ENCODE measurements around the gene UBE2F. TPM values are rescaled to one million over a fixed set of nuclear protein-coding genes. Genes with fewer than 3 reads are reported as not detected.

UBE2F gene
- total RNA-seq, 2 donors from 2014 or later = 58.3 to 59.2 TPM

GRCh38 chr2:237977380-237977779, 10.6 kb downstream of the UBE2F start:
- H3K4me3 ChIP-seq (ENCODE audit: low read length) = no peak overlapping the region
- no peaks in the 10 kb centered on the region for H3K4me1 ChIP-seq (ENCODE audit: control insufficient read depth, insufficient read depth, low read length)
- no peaks in the 10 kb centered on the region for H3K9me3 ChIP-seq (ENCODE audit: control insufficient read depth, low read length)
- peak overlapping the region; percentile 69 for H3K27ac Mint-ChIP-seq
- no peaks in the 10 kb centered on the region for H3K9me3 Mint-ChIP-seq
- no peak for DNase-seq
- H3K36me3 ChIP-seq (ENCODE audit: control insufficient read depth, insufficient read depth, low read length) = peaks cover 21% of the 10 kb centered on the region
- H3K27me3 ChIP-seq (ENCODE audit: control insufficient read depth, insufficient read depth, low read length, poor library complexity, severe bottlenecking) = no peaks in the 10 kb centered on the region
- no peak for TF ChIP-seq CTCF (conservative IDR thresholded peaks at IDR 0.05)
- H3K27me3 Mint-ChIP-seq (ENCODE audit: insufficient read depth) = no peaks in the 10 kb centered on the region
- peaks cover 23% of the 10 kb centered on the region for H3K4me1 Mint-ChIP-seq
- H3K9ac ChIP-seq (ENCODE audit: extremely low read depth, low read length, poor library complexity, severe bottlenecking) = no peak overlapping the region
- H3K36me3 Mint-ChIP-seq (ENCODE audit: low read depth) = peaks cover 26% of the 10 kb centered on the region
- H3K4me3 Mint-ChIP-seq = no peak overlapping the region
- WGBS, 2 experiments (ENCODE audit: insufficient coverage in 1 of 2, insufficient read length in 1 of 2) = 96 to 100% methylated on average over 1 to 2 of the region's 2 CpGs
- no peak overlapping the region for H3K27ac ChIP-seq (ENCODE audit: low read depth, low read length)

GRCh38 chr2:237978058-237978712, 11.4 kb downstream of the UBE2F start:
- Mint-ChIP-seq H3K9me3 (no peaks in the 10 kb centered on the region), H3K4me3 (no peak overlapping the region), H3K27ac (peak overlapping the region; percentile 69), H3K36me3 (ENCODE audit: low read depth) (peaks cover 24% of the 10 kb centered on the region), H3K4me1 (peaks cover 23% of the 10 kb centered on the region), H3K27me3 (ENCODE audit: insufficient read depth) (no peaks in the 10 kb centered on the region)
- Histone ChIP-seq H3K36me3 (ENCODE audit: control insufficient read depth, insufficient read depth, low read length) (peaks cover 17% of the 10 kb centered on the region), H3K4me1 (ENCODE audit: control insufficient read depth, insufficient read depth, low read length) (no peaks in the 10 kb centered on the region), H3K27me3 (ENCODE audit: control insufficient read depth, insufficient read depth, low read length, poor library complexity, severe bottlenecking) (no peaks in the 10 kb centered on the region), H3K9me3 (ENCODE audit: control insufficient read depth, low read length) (no peaks in the 10 kb centered on the region), H3K9ac (ENCODE audit: extremely low read depth, low read length, poor library complexity, severe bottlenecking) (no peak overlapping the region), H3K4me3 (ENCODE audit: low read length) (no peak overlapping the region), H3K27ac (ENCODE audit: low read depth, low read length) (no peak overlapping the region)
- DNase-seq = no peak
- WGBS, 2 experiments (ENCODE audit: insufficient coverage in 1 of 2, insufficient read length in 1 of 2) = 93% methylated on average over 5 to 8 of the region's 8 CpGs
- no peak for TF ChIP-seq CTCF (conservative IDR thresholded peaks at IDR 0.05)

- Mint-ChIP-seq H3K36me3 (ENCODE audit: low read depth) (peaks cover 19% of the 10 kb centered on the region), H3K4me1 (peaks cover 23% of the 10 kb centered on the region), H3K27me3 (ENCODE audit: insufficient read depth) (no peaks in the 10 kb centered on the region), H3K4me3 (no peak overlapping the region), H3K9me3 (no peaks in the 10 kb centered on the region), H3K27ac (peak overlapping the region; percentile 65)
- Histone ChIP-seq H3K27ac (ENCODE audit: low read depth, low read length) (no peak overlapping the region), H3K27me3 (ENCODE audit: control insufficient read depth, insufficient read depth, low read length, poor library complexity, severe bottlenecking) (no peaks in the 10 kb centered on the region), H3K4me3 (ENCODE audit: low read length) (no peak overlapping the region), H3K36me3 (ENCODE audit: control insufficient read depth, insufficient read depth, low read length) (peaks cover 12% of the 10 kb centered on the region), H3K9me3 (ENCODE audit: control insufficient read depth, low read length) (no peaks in the 10 kb centered on the region), H3K4me1 (ENCODE audit: control insufficient read depth, insufficient read depth, low read length) (no peaks in the 10 kb centered on the region), H3K9ac (ENCODE audit: extremely low read depth, low read length, poor library complexity, severe bottlenecking) (no peak overlapping the region)
- 96 to 98% methylated on average over 5 to 6 of the region's 6 CpGs for WGBS, 2 experiments (ENCODE audit: insufficient coverage in 1 of 2, insufficient read length in 1 of 2)
- DNase-seq = no peak
- TF ChIP-seq CTCF (conservative IDR thresholded peaks at IDR 0.05) = no peak
These were observed 12.5 kb downstream of the UBE2F start for GRCh38 chr2:237979331-237979730.
